ENCODE data around the gene SLX9. TPM values are rescaled to one million over a fixed set of nuclear protein-coding genes. Genes with fewer than 3 reads are reported as not detected.

The SLX9 gene
- total RNA-seq, result 17.1 and 17.8 TPM in 2 replicates

GRCh38 chr21:44939532-44940115 lies at the start of gene SLX9:
Gene SLX9, plus strand, starts transcription at chr21:44940029. Its CDS starts 29 bp downstream, at chr21:44940058.
- DNase-seq (ENCODE audit: low read depth in 2 of 2), result peak; percentile 36 to 62

GRCh38 chr21:44890338-44890931 lies 49.4 kb upstream of the SLX9 start:
- DNase-seq (ENCODE audit: low read depth in 2 of 2), result no peak

GRCh38 chr21:44890961-44891541 lies 48.8 kb upstream of the SLX9 start:
- DNase-seq (ENCODE audit: low read depth in 2 of 2), result no peak

- DNase-seq (ENCODE audit: low read depth in 2 of 2), result no peak
Measured at GRCh38 chr21:44891631-44892031, 48.2 kb upstream of the SLX9 start.

GRCh38 chr21:44892095-44892494 lies 47.7 kb upstream of the SLX9 start:
- DNase-seq (ENCODE audit: low read depth in 2 of 2), result no peak

GRCh38 chr21:44892536-44893277 lies 47.1 kb upstream of the SLX9 start:
- peak in 1 of 2 donors; percentile 60 for DNase-seq (ENCODE audit: low read depth in 2 of 2)

- no peak for DNase-seq (ENCODE audit: low read depth in 2 of 2)
Measured at GRCh38 chr21:44893278-44893556, 46.6 kb upstream of the SLX9 start.

- DNase-seq (ENCODE audit: low read depth in 2 of 2), result no peak
Measured at GRCh38 chr21:44893948-44894656, 45.7 kb upstream of the SLX9 start.

GRCh38 chr21:44894687-44895302 lies 45.0 kb upstream of the SLX9 start:
- no peak for DNase-seq (ENCODE audit: low read depth in 2 of 2)

GRCh38 chr21:44895859-44896258 lies 44.0 kb upstream of the SLX9 start:
- DNase-seq (ENCODE audit: low read depth in 2 of 2), result no peak

- DNase-seq (ENCODE audit: low read depth in 2 of 2), result no peak
Measured at GRCh38 chr21:44896561-44897286, 43.1 kb upstream of the SLX9 start.

- no peak for DNase-seq (ENCODE audit: low read depth in 2 of 2)
Measured at GRCh38 chr21:44897326-44898010, 42.4 kb upstream of the SLX9 start.

GRCh38 chr21:44898011-44898488 lies 41.8 kb upstream of the SLX9 start:
- DNase-seq (ENCODE audit: low read depth in 2 of 2), result no peak

GRCh38 chr21:44898851-44899767 lies 40.7 kb upstream of the SLX9 start:
- no peak for DNase-seq (ENCODE audit: low read depth in 2 of 2)

GRCh38 chr21:44899768-44900558 lies 39.9 kb upstream of the SLX9 start:
- no peak for DNase-seq (ENCODE audit: low read depth in 2 of 2)

- DNase-seq (ENCODE audit: low read depth in 2 of 2), result no peak
Measured at GRCh38 chr21:44900559-44901251, 39.1 kb upstream of the SLX9 start.

- DNase-seq (ENCODE audit: low read depth in 2 of 2), result peak in 1 of 2 donors; percentile 15
Measured at GRCh38 chr21:44901391-44902074, 38.3 kb upstream of the SLX9 start.

Measured in dermis microvascular lymphatic vessel endothelial cell (primary cell).